Smooth muscle cell (in vitro differentiated cells): ENCODE data around the gene SLC25A20. TPM values are rescaled to one million over a fixed set of nuclear protein-coding genes. Genes with fewer than 3 reads are reported as not detected.

Source experiments
- DNase-seq: peaks from one replicate; lab custom pipeline; 2025; ENCODE audit not compliant: unreplicated experiment; lab: John Stamatoyannopoulos, UW
- H2AFZ ChIP-seq: fragments of 200-600 bp; sonication (generic); 2 replicates; pipeline ENCODE4 v1.6.0; 2016; ENCODE audit warnings: antibody characterized with exemption, low read depth, mild to moderate bottlenecking
- H3F3A ChIP-seq: fragments of 200-600 bp; sonication (generic); 2 replicates; pipeline ENCODE4 v1.6.0; 2017; ENCODE audit warnings: antibody characterized with exemption, low read depth
- H3K27ac ChIP-seq: fragments of 200-600 bp; sonication (generic); 2 replicates; pipeline ENCODE4 v1.5.1; 2016; ENCODE audit warnings: low read depth, mild to moderate bottlenecking
- H3K27me3 ChIP-seq: fragments of 200-600 bp; sonication (generic); 2 replicates; pipeline ENCODE4 v1.6.1; 2016; ENCODE audit warnings: low read depth, mild to moderate bottlenecking
- H3K36me3 ChIP-seq: fragments of 200-600 bp; sonication (generic); 2 replicates; pipeline ENCODE4 v1.5.1; 2016; ENCODE audit warnings: low read depth
- H3K4me1 ChIP-seq: fragments of 200-600 bp; sonication (generic); 2 replicates; pipeline ENCODE4 v1.5.1; 2016; ENCODE audit warnings: low read depth
- H3K4me2 ChIP-seq: fragments of 200-600 bp; sonication (generic); 2 replicates; pipeline ENCODE4 v1.6.0; 2016; ENCODE audit warnings: mild to moderate bottlenecking
- H3K4me3 ChIP-seq: fragments of 200-600 bp; sonication (generic); 2 replicates; pipeline ENCODE4 v1.5.1; 2016; ENCODE audit warnings: mild to moderate bottlenecking
- H3K79me2 ChIP-seq: fragments of 200-600 bp; sonication (generic); 2 replicates; pipeline ENCODE4 v1.6.0; 2016; ENCODE audit warnings: low read depth, mild to moderate bottlenecking
- H3K9ac ChIP-seq: fragments of 200-600 bp; sonication (generic); 2 replicates; pipeline ENCODE4 v1.6.0; 2016; ENCODE audit warnings: low read depth
- H3K9me3 ChIP-seq: fragments of 200-600 bp; sonication (generic); replicated peaks from 2 replicates; pipeline ENCODE4 v1.5.1; 2016; ENCODE audit warnings: low read depth
- H4K20me1 ChIP-seq: fragments of 200-600 bp; sonication (generic); 2 replicates; pipeline ENCODE4 v1.6.0; 2016; ENCODE audit warnings: low read depth
- WGBS: methylation state at CpG from one replicate; pipeline ENCODE4 v1.1.7; 2016; ENCODE audit warnings: low lambda C conversion rate; 5-methylcytosine and 5-hydroxymethylcytosine counted together
- polyA plus RNA-seq: library from polyadenylated mRNA; unstranded; fragments of >200 nt; fragmentation: Nextera tagmentation; extraction: Ambion mirVana; gene quantifications from 2 replicates; pipeline ENCODE4 v1.2.1, GENCODE V29; 2016
- total RNA-seq: library from RNA; depleted of rRNA; stranded (reverse); fragments of >200 nt; gene quantifications from 2 replicates; pipeline ENCODE4 v1.2.3, GENCODE V29; 2014
- TF ChIP-seq, protein P1 (sequence below): fragments of 200-600 bp; sonication (generic); IDR thresholded peaks from 2 replicates; pipeline ENCODE4 v1.5.1; 2017; ENCODE audit warnings: borderline replicate concordance, mild to moderate bottlenecking, antibody characterized with exemption; ENCODE audit not compliant: insufficient read depth, poor library complexity, severe bottlenecking

Gene SLC25A20
- total and polyA plus RNA-seq, 2 experiments from 2014 or later: 8.9 to 12.1 TPM

DNA sequence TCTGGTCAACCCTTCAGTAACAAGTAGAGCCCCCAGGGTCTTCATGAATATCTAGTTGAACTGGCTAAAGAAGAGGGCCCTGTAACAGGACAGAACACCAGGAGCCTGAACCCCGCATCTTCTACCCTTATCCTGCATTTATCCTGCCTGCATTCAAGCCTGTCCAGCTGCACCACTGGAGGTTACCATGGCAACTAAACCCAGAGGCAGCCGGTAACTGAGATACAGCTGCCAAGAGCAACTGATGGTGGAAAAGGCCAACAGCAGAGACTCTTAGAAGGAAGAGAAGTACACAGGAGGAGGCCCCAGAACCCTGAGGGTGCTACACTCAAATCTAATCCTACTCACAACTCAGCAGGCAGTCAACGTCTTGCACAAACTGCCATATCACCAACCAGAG lies 47.3 kb downstream of the SLC25A20 start:
- Histone ChIP-seq H4K20me1 (peaks cover 4% of the 10 kb centered on the region), H3K4me1 (peaks cover 11% of the 10 kb centered on the region), H3F3A (peaks cover 5% of the 10 kb centered on the region), H3K36me3 (no peaks in the 10 kb centered on the region), H3K4me3 (no peak overlapping the region), H3K9ac (no peak overlapping the region), H3K27ac (no peak overlapping the region), H2AFZ (no peak overlapping the region), H3K4me2 (no peak overlapping the region), H3K9me3 (no peaks in the 10 kb centered on the region), H3K27me3 (no peaks in the 10 kb centered on the region), H3K79me2 (peaks cover 2% of the 10 kb centered on the region)
- 62% methylated on average over 3 of the region's 3 CpGs for WGBS
- TF ChIP-seq, protein P1, sequence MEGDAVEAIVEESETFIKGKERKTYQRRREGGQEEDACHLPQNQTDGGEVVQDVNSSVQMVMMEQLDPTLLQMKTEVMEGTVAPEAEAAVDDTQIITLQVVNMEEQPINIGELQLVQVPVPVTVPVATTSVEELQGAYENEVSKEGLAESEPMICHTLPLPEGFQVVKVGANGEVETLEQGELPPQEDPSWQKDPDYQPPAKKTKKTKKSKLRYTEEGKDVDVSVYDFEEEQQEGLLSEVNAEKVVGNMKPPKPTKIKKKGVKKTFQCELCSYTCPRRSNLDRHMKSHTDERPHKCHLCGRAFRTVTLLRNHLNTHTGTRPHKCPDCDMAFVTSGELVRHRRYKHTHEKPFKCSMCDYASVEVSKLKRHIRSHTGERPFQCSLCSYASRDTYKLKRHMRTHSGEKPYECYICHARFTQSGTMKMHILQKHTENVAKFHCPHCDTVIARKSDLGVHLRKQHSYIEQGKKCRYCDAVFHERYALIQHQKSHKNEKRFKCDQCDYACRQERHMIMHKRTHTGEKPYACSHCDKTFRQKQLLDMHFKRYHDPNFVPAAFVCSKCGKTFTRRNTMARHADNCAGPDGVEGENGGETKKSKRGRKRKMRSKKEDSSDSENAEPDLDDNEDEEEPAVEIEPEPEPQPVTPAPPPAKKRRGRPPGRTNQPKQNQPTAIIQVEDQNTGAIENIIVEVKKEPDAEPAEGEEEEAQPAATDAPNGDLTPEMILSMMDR: no peak
- no peak for DNase-seq

DNA sequence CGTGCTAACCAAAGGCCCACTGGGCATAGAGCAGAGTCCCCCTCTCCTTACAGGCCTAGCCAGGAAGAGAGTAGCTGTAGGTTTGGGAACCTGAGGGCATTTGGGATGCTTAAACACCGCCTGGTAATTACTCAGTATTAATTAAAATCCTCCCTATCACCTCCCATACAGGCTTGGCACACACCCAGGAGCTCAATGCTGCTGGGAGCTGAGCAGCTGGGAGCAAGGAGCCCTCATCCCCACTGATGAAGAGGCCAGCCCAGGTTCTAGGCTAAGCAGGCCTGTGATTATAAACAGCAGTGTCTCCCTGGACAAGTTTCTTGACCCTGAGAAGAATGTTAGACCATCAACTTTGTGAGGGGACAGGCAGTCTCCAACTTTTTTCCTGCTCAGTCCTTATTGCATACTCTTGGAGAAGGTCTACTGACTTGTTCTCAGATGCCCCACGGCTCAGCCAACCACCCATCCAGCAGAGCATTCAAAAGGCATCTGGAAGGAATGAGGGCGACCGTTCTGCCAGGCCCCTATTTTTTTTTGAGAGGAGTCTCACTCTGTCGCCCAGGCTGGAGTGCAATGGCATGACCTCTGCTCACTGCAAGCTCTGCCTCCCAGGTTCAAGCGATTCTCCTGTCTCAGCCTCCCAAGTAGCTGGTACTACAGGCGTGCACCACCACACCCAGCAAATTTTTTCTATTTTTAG lies 49.7 kb downstream of the SLC25A20 start:
- H3F3A ChIP-seq: peaks cover 5% of the 10 kb centered on the region
- no peak overlapping the region for H3K4me2 ChIP-seq
- TF ChIP-seq, protein P1: no peak
- H3K4me1 ChIP-seq: peaks cover 11% of the 10 kb centered on the region
- peaks cover 18% of the 10 kb centered on the region for H3K79me2 ChIP-seq
- H3K4me3 ChIP-seq: no peak overlapping the region
- H2AFZ ChIP-seq: no peak overlapping the region
- WGBS: 98% methylated on average over 8 of the region's 8 CpGs
- no peaks in the 10 kb centered on the region for H3K27me3 ChIP-seq
- peaks cover 12% of the 10 kb centered on the region for H4K20me1 ChIP-seq
- DNase-seq: no peak
- no peaks in the 10 kb centered on the region for H3K9me3 ChIP-seq
- no peak overlapping the region for H3K9ac ChIP-seq
- peak overlapping the region; percentile 70 for H3K27ac ChIP-seq
- no peaks in the 10 kb centered on the region for H3K36me3 ChIP-seq

DNA sequence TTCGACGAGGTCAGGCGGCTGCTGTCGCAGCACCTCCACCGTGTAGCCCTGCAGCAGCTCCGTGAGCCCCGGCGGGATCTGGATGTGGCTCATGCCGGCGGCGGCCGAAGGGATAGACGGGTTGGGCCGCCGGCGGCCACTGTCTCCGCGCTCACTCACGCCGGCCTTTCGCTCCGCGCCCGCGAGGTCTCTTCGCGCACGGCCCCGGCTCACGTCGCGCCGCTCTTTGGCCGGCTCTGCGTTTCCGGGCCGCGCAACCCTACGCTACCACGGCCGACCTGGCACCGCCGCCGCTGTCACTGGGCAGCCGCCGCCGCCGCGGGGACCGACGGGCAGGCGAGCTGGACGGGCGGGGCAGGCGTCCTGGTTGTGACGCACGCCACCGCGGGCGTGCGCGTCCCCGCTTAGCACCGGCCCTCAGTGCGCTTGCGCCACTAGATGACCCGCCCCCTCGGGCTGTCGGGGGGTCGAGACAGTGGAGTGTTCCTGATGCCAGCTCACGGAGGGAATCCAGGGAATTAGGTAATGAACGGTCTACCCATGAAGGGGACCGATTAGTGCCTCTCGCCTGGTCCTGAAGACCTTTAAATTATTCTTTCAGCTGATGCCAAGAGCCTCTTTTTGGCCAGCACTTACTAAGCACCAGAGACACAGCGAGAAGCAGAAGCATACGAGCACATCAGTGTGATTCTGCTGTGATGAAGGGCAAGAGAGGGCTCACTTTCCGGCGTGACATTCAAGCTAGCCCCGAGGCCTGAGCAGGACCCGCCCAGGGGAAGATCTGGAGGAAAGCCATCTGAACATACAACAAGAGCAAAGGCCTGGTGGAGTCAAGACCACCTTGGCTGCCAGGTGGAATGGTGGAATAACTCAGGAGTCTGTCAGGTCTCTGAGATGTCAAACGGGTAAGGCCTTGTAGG lies 50.9 kb downstream of the SLC25A20 start, which contains the start of gene PRKAR2A:
PRKAR2A (minus strand) TSS at position 371 of the 920 bp plus-strand sequence; CDS start at position 93, 278 bp downstream.
- peak; percentile 72 for DNase-seq
- 5% methylated on average over 81 of the region's 81 CpGs for WGBS
- Histone ChIP-seq H3K79me2 (peaks cover 18% of the 10 kb centered on the region), H3K36me3 (no peaks in the 10 kb centered on the region), H3K4me3 (peak within 1 kb of the TSS; percentile 75), H3K4me2 (peak within 1 kb of the TSS; percentile 83), H4K20me1 (peaks cover 12% of the 10 kb centered on the region), H3F3A (peaks cover 5% of the 10 kb centered on the region), H3K9ac (peak within 1 kb of the TSS; percentile 68), H3K4me1 (peaks cover 11% of the 10 kb centered on the region), H3K9me3 (no peaks in the 10 kb centered on the region), H3K27me3 (no peaks in the 10 kb centered on the region), H2AFZ (peak within 1 kb of the TSS; percentile 92), H3K27ac (peak within 1 kb of the TSS; percentile 70)
- TF ChIP-seq, protein P1: no peak
